Testis (tissue), 2 donors: Measurements from ENCODE around the gene FAM171A2.

ENCODE experiments used
- POLR2A ChIP-seq: fragments of 450-650 bp; IDR thresholded peaks from one replicate; pipeline ENCODE4 v1.6.1; 2017; ENCODE audit warnings: antibody characterized with exemption, mild to moderate bottlenecking, moderate library complexity
- TF ChIP-seq, protein P1 (sequence below), 3 experiments: fragments of 450-650 bp in 2 of 3; fragments of 200-600 bp in 1 of 3; sonication (generic) in 1 of 3; IDR thresholded peaks; one replicate each; pipeline ENCODE4 v1.5.1; 2016 to 2019; ENCODE audit warnings: antibody characterized with exemption in 3 of 3, mild to moderate bottlenecking in 2 of 3, moderate library complexity in 1 of 3

GRCh38 chr17:44351464-44351863 is 12.2 kb downstream of the FAM171A2 start:
- TF ChIP-seq, protein P1, sequence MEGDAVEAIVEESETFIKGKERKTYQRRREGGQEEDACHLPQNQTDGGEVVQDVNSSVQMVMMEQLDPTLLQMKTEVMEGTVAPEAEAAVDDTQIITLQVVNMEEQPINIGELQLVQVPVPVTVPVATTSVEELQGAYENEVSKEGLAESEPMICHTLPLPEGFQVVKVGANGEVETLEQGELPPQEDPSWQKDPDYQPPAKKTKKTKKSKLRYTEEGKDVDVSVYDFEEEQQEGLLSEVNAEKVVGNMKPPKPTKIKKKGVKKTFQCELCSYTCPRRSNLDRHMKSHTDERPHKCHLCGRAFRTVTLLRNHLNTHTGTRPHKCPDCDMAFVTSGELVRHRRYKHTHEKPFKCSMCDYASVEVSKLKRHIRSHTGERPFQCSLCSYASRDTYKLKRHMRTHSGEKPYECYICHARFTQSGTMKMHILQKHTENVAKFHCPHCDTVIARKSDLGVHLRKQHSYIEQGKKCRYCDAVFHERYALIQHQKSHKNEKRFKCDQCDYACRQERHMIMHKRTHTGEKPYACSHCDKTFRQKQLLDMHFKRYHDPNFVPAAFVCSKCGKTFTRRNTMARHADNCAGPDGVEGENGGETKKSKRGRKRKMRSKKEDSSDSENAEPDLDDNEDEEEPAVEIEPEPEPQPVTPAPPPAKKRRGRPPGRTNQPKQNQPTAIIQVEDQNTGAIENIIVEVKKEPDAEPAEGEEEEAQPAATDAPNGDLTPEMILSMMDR (IDR thresholded peaks at IDR 0.05) = no peak
- TF ChIP-seq POLR2A = no peak
